HG02610 (cell line): ENCODE results near the gene CANT1.
"Not testable (repeated sequence)": the region's sequence is repeated elsewhere in the genome, so short reads cannot be mapped to it uniquely, and the experiment has no call there.

ENCODE experiments used
- ATAC-seq: cut with Tn5 transposase; IDR thresholded peaks from one replicate; pipeline ENCODE4 v1.9.1; 2021; ENCODE audit warnings: mild to moderate bottlenecking, moderate library complexity; ENCODE audit not compliant: unreplicated experiment

Gene CANT1

GRCh38 chr17:79043931-79044320 lies 34.4 kb upstream of the CANT1 start:
- ATAC-seq, result no peak

- ATAC-seq, result no peak
Measured at GRCh38 chr17:79043191-79043930, 33.8 kb upstream of the CANT1 start.

- no peak for ATAC-seq
Measured at GRCh38 chr17:79042421-79043190, 33.0 kb upstream of the CANT1 start.

GRCh38 chr17:79041723-79042420 lies 32.3 kb upstream of the CANT1 start:
- no peak for ATAC-seq

- no peak for ATAC-seq
Measured at GRCh38 chr17:79041041-79041570, 31.5 kb upstream of the CANT1 start.

- ATAC-seq, result no peak
Measured at GRCh38 chr17:79039886-79040285, 30.3 kb upstream of the CANT1 start.

- no peak for ATAC-seq
Measured at GRCh38 chr17:79039171-79039570, 29.6 kb upstream of the CANT1 start.

GRCh38 chr17:79038545-79039135 lies 29.1 kb upstream of the CANT1 start:
- no peak for ATAC-seq

- ATAC-seq, result no peak
Measured at GRCh38 chr17:79036596-79036995, 27.0 kb upstream of the CANT1 start.

GRCh38 chr17:79036181-79036580 lies 26.6 kb upstream of the CANT1 start:
- ATAC-seq, result no peak

GRCh38 chr17:79035686-79036085 lies 26.1 kb upstream of the CANT1 start:
- no peak for ATAC-seq

GRCh38 chr17:79034931-79035485 lies 25.4 kb upstream of the CANT1 start:
- ATAC-seq, result no peak

GRCh38 chr17:79033741-79034501 lies 24.4 kb upstream of the CANT1 start:
- ATAC-seq, result no peak

- ATAC-seq, result no peak
Measured at GRCh38 chr17:79033046-79033616, 23.6 kb upstream of the CANT1 start.

GRCh38 chr17:79031996-79032875 lies 22.7 kb upstream of the CANT1 start:
- no peak for ATAC-seq

GRCh38 chr17:79030636-79031035 lies 21.1 kb upstream of the CANT1 start:
- not testable (repeated sequence) for ATAC-seq

- no peak for ATAC-seq
Measured at GRCh38 chr17:79029327-79030009, 19.9 kb upstream of the CANT1 start.
